ENCODE data around the gene SPECC1L. TPM values are rescaled to one million over a fixed set of nuclear protein-coding genes. Genes with fewer than 3 reads are reported as not detected.

The SPECC1L gene
- total RNA-seq, 4 donors from 2014 or later, result 18.2 to 114 (median 55.3) TPM

DNA sequence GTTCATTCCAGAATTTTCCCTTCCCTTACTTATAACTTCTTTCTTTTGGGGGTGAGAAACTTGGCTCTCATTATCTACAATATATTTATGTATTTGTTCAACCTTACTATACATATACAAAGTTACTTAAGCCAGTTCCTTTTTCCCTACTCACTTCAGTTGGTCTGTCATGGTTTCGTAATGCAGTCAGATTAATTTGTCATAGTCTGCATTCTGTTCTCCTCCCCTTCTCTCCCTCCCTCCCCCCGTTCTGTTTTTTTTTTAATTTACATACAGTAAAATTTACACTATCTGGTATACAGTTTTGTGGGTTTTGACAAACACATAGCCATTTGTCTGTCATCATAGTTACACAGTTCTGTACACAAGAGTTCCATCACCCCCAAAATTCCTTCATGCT is 84.9 kb downstream of the SPECC1L start:
- Histone ChIP-seq H3K4me3 (no peak overlapping the region), H3K36me3 (no peaks in the 10 kb centered on the region), H3K9me3 (no peaks in the 10 kb centered on the region), H3K27me3 (no peaks in the 10 kb centered on the region), H3K27ac (no peak overlapping the region), H3K4me1 (no peaks in the 10 kb centered on the region)
- intact Hi-C loops (cut with DNase I; ENCODE audit: low total_unique reads), result no loop called here
- TF ChIP-seq POLR2A (IDR thresholded peaks at IDR 0.05), result no peak
- TF ChIP-seq, protein P1, sequence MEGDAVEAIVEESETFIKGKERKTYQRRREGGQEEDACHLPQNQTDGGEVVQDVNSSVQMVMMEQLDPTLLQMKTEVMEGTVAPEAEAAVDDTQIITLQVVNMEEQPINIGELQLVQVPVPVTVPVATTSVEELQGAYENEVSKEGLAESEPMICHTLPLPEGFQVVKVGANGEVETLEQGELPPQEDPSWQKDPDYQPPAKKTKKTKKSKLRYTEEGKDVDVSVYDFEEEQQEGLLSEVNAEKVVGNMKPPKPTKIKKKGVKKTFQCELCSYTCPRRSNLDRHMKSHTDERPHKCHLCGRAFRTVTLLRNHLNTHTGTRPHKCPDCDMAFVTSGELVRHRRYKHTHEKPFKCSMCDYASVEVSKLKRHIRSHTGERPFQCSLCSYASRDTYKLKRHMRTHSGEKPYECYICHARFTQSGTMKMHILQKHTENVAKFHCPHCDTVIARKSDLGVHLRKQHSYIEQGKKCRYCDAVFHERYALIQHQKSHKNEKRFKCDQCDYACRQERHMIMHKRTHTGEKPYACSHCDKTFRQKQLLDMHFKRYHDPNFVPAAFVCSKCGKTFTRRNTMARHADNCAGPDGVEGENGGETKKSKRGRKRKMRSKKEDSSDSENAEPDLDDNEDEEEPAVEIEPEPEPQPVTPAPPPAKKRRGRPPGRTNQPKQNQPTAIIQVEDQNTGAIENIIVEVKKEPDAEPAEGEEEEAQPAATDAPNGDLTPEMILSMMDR (IDR thresholded peaks at IDR 0.05), result no peak
- DNase-seq, result no peak

DNA sequence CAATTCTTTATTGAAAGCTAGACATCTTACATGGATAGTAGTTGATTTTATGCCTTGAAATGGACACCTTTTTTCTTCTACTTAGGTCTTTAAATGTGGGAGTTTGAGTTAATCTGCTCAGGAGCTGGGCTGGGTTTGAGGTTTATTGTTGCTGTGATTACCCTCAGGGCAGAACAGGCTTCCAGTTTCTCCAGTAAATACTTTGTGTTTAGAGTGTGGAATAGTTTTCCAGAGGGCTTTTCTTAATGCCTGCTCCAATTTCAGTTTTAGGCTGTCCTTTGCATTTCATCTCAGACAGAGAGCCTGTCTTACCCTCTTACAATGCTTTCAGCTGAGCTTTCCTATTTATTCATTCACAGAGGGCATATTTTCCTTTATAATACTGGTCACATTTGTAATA is 86.9 kb downstream of the SPECC1L start:
- DNase-seq, result no peak
- no peaks in the 10 kb centered on the region for H3K27me3 ChIP-seq
- intact Hi-C loops (cut with DNase I; ENCODE audit: low total_unique reads), result no loop called here
- H3K9me3 ChIP-seq, result no peaks in the 10 kb centered on the region
- no peak for TF ChIP-seq POLR2A (IDR thresholded peaks at IDR 0.05)
- TF ChIP-seq, protein P1 (IDR thresholded peaks at IDR 0.05), result no peak
- no peaks in the 10 kb centered on the region for H3K4me1 ChIP-seq
- no peaks in the 10 kb centered on the region for H3K36me3 ChIP-seq
- no peak overlapping the region for H3K4me3 ChIP-seq
- H3K27ac ChIP-seq, result no peak overlapping the region

DNA sequence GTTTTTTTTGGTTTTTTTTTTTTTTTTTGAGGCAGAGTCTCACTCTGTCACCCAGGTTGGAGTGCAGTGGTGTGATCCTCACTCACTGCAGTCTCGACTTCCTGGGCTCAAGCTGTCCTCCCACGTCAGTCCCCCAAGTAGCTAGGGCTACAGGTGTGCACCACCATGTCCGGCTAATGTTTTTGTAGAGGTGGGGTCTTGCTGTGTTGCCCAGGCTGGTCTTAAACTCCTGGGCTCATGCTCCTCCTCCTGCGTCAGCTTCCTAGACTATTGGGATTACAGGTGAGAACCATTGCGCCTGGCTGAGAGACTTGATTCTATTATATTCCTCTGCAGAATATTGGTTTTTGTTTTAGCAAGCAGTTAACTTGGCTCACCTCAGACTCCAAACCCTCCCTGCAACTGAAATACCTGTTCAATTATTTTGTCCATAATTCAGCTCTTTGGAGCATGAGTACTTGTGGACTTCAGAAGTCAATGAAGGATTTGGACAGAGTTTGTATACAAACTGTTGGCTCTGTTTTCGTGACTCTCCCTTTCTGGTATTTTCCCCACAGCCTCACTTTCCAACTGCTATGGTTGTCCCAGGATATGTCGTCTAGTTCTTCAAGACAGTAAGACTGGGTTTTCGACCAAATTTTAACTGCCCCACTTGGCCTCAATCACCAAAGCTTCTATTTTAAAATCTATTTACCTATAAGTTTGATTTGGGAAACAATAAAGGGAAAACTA is 87.6 kb downstream of the SPECC1L start:
- no peak for TF ChIP-seq POLR2A (IDR thresholded peaks at IDR 0.05)
- TF ChIP-seq, protein P1 (IDR thresholded peaks at IDR 0.05), result no peak
- Histone ChIP-seq H3K9me3 (no peaks in the 10 kb centered on the region), H3K36me3 (no peaks in the 10 kb centered on the region), H3K4me1 (no peaks in the 10 kb centered on the region), H3K27ac (no peak overlapping the region), H3K4me3 (no peak overlapping the region), H3K27me3 (no peaks in the 10 kb centered on the region)
- intact Hi-C loops (cut with DNase I; ENCODE audit: low total_unique reads), result no loop called here
- DNase-seq, result no peak

DNA sequence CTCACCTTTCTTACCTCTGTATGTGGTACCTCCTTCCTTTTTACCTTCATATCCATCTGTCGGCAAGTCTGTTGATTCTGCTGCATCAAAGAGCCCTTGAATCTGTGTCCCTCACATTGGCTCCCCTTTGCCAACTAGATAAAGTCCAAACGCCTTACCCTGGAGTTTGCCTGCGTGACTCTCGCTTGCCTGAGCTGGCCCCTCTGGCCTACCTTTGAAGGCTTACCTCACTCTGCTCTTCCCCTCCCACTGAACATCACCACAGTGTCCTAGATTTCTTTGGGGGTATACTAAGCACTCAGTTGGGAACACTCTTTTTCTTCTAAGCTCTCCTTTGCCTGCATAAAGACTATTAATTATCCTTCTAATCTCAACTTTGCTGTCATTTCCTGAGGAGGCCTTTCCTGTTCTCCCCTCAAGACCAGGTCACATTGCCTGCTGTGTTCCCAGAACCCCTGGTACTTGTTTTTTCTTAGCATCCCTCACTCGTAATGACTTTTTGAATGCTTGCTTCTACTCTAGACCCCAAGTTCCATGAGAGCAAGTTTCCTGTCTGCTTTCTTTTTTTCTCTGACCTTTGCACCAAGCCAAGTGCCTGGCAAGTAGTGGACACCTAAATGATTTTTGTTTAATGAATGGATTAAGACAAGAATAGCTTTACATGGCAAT is 89.0 kb downstream of the SPECC1L start:
- H3K36me3 ChIP-seq, result no peaks in the 10 kb centered on the region
- no peaks in the 10 kb centered on the region for H3K27me3 ChIP-seq
- H3K9me3 ChIP-seq, result no peaks in the 10 kb centered on the region
- H3K27ac ChIP-seq, result peak overlapping the region in 1 of 2 donors; percentile 16
- intact Hi-C loops (cut with DNase I; ENCODE audit: low total_unique reads), result no loop called here
- H3K4me1 ChIP-seq, result no peaks in the 10 kb centered on the region
- DNase-seq, result no peak
- TF ChIP-seq POLR2A (IDR thresholded peaks at IDR 0.05), result no peak
- TF ChIP-seq, protein P1 (IDR thresholded peaks at IDR 0.05), result no peak
- no peak overlapping the region for H3K4me3 ChIP-seq

DNA sequence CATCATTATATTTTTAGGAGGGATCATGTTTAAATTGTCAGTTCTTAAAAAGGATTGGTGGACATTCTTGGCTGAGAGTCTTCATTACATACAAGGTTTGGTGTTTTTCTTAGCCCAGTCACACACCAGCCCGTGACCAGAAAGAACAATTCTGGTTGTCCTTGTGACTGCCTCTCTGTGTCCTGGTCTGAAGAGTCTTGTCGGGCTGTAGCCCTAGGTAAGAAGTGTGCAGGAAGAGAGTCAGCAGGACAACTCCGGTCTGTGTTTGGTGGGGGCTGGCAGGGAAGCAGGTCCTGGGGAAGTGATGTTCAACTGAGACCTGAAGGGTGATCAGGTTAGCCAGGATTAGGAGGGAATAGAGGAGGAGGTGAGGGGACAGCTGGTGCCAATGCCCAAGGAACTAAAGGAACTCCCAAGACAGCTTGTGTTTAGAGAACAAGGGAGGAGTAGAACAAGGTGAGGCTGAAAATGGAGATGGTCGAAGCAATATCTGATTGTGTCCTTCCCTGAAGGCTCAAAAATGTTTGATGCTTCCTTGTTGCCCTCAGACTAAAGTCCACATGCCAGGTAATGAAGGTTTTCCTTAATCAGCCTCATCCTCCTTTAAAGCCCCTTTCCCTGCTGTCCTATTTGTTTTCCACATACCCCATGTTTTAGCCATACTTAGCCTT is 91.5 kb downstream of the SPECC1L start:
- TF ChIP-seq POLR2A (IDR thresholded peaks at IDR 0.05), result no peak
- intact Hi-C loops (cut with DNase I; ENCODE audit: low total_unique reads), result no loop called here
- H3K27me3 ChIP-seq, result no peaks in the 10 kb centered on the region
- H3K4me1 ChIP-seq, result no peaks in the 10 kb centered on the region
- no peak overlapping the region for H3K4me3 ChIP-seq
- no peaks in the 10 kb centered on the region for H3K9me3 ChIP-seq
- H3K27ac ChIP-seq, result no peak overlapping the region
- DNase-seq, result no peak
- H3K36me3 ChIP-seq, result no peaks in the 10 kb centered on the region

Measured in uterus (tissue), 4 donors.